MCF 10A (cell line): Measurements from ENCODE around the gene PLEKHG3. TPM values are rescaled to one million over a fixed set of nuclear protein-coding genes. Genes with fewer than 3 reads are reported as not detected.

ENCODE experiments used
- BruUV-seq: library from RNA; stranded (reverse); fragments of 400-500 nt; replicated peaks from 2 replicates; lab custom pipeline; 2021; lab: Mats Ljungman, UMichigan
- CTCF ChIA-PET: fragments of 300-600 bp; sonication (Branson Sonifier 250); formaldehyde crosslinking; extraction: SDS; loops from one replicate; lab custom pipeline; 2021; ENCODE audit warnings: antibody characterized with exemption, inconsistent platforms; lab: Yijun Ruan, JAX
- POLR2A ChIA-PET: fragments of 300-600, 350-650 bp; sonication (Branson Sonifier 250); formaldehyde crosslinking; extraction: SDS; loops from one replicate; lab custom pipeline; 2020; ENCODE audit warnings: antibody characterized with exemption, inconsistent platforms; lab: Yijun Ruan, JAX
- DNase-seq: peaks from one replicate; pipeline ENCODE4 v3.0.0-alpha.2; 2018; ENCODE audit not compliant: unreplicated experiment
- H3K27ac Mint-ChIP-seq: one replicate; pipeline ENCODE4 v1.8.0; 2022; ENCODE audit warnings: mild to moderate bottlenecking, low read depth, mixed read lengths; ENCODE audit not compliant: unreplicated experiment
- H3K27me3 Mint-ChIP-seq: one replicate; pipeline ENCODE4 v1.8.0; 2022; ENCODE audit warnings: mixed read lengths; ENCODE audit not compliant: insufficient read depth, unreplicated experiment
- H3K36me3 Mint-ChIP-seq: one replicate; pipeline ENCODE4 v1.8.0; 2022; ENCODE audit warnings: mild to moderate bottlenecking, moderate library complexity, mixed read lengths; ENCODE audit not compliant: insufficient read depth, unreplicated experiment
- H3K4me1 Mint-ChIP-seq: one replicate; pipeline ENCODE4 v1.8.0; 2022; ENCODE audit warnings: mixed read lengths; ENCODE audit not compliant: insufficient read depth, unreplicated experiment
- H3K4me3 Mint-ChIP-seq: one replicate; pipeline ENCODE4 v1.8.0; 2022; ENCODE audit warnings: mild to moderate bottlenecking, moderate library complexity, mixed read lengths; ENCODE audit not compliant: unreplicated experiment
- H3K9me3 Mint-ChIP-seq: one replicate; pipeline ENCODE4 v1.8.0; 2022; ENCODE audit warnings: mixed read lengths; ENCODE audit not compliant: unreplicated experiment
- CTCF ChIP-seq: fragments of 200-600 bp; IDR thresholded peaks from one replicate; pipeline ENCODE4 v1.8.0; 2022; ENCODE audit warnings: antibody characterized with exemption, mild to moderate bottlenecking; ENCODE audit not compliant: unreplicated experiment
- intact Hi-C: fragments of 100-400 bp; cut with micrococcal nuclease; formaldehyde crosslinking; loops from 2 replicates; pipeline ENCODE4 v1.14.1; 2022
- total RNA-seq: library from RNA; stranded (reverse); gene quantifications from 2 replicates; pipeline ENCODE4 v1.2.3, GENCODE V29; 2022

PLEKHG3 gene
- total RNA-seq, 1 experiment from 2014 or later = 72.8 TPM

GRCh38 chr14:64680714-64681065, 23.5 kb upstream of the PLEKHG3 start:
- DNase-seq = no peak
- H3K27me3 Mint-ChIP-seq = no peaks in the 10 kb centered on the region
- ChIA-PET POLR2A (interaction anchor here (0.5 to 15.0 kb wide), 22 partner anchors 9 to 234 kb away, joined by 3 to 386 read pairs (median 6); partner anchors contain the start of genes CHURC1, HSPA2, PLEKHG3 and ZBTB25), CTCF (interaction anchor here (1.0 to 2.3 kb wide), 6 partner anchors 10 to 84 kb away, joined by 3 to 9 read pairs (median 4); no protein-coding TSS in a partner anchor)
- TF ChIP-seq CTCF = no peak
- no TSS peak for BruUV-seq
- H3K9me3 Mint-ChIP-seq = no peaks in the 10 kb centered on the region
- peak overlapping the region; percentile 98 for H3K27ac Mint-ChIP-seq
- H3K36me3 Mint-ChIP-seq = peaks cover 4% of the 10 kb centered on the region
- H3K4me3 Mint-ChIP-seq = peak overlapping the region; percentile 17
- intact Hi-C loops = loop anchor here (1.0 to 5.0 kb wide), 3 partner anchors 42 to 126 kb away; no protein-coding TSS in a partner anchor
- H3K4me1 Mint-ChIP-seq = peaks cover 31% of the 10 kb centered on the region

- peak; percentile 90 for DNase-seq
- CTCF ChIA-PET = interaction anchor here (0.6 to 2.3 kb wide), 16 partner anchors 10 to 826 kb away, joined by 3 to 17 read pairs (median 4); partner anchors contain the start of genes HSPA2 and PLEKHG3
- peak overlapping the region; percentile 98 for H3K27ac Mint-ChIP-seq
- intact Hi-C loops = loop anchor here (1.0 to 5.0 kb wide), 3 partner anchors 21 to 124 kb away; no protein-coding TSS in a partner anchor
- no TSS peak for BruUV-seq
- no peaks in the 10 kb centered on the region for H3K27me3 Mint-ChIP-seq
- H3K4me3 Mint-ChIP-seq = peak overlapping the region; percentile 50
- POLR2A ChIA-PET = interaction anchor here (0.6 to 15.0 kb wide), 30 partner anchors 9 to 294 kb away, joined by 3 to 386 read pairs (median 4); partner anchors contain the start of genes HSPA2, MTHFD1, PLEKHG3 and ZBTB1
- H3K9me3 Mint-ChIP-seq = no peaks in the 10 kb centered on the region
- peaks cover 4% of the 10 kb centered on the region for H3K36me3 Mint-ChIP-seq
- TF ChIP-seq CTCF = no peak
- H3K4me1 Mint-ChIP-seq = peaks cover 26% of the 10 kb centered on the region
These were observed 22.2 kb upstream of the PLEKHG3 start for GRCh38 chr14:64681796-64682710.

GRCh38 chr14:64682843-64683242, 21.4 kb upstream of the PLEKHG3 start:
- CTCF ChIA-PET = interaction anchor here (0.5 to 2.3 kb wide), 10 partner anchors 10 to 232 kb away, joined by 3 to 17 read pairs (median 6); partner anchors contain the start of genes HSPA2 and PLEKHG3
- DNase-seq = no peak
- POLR2A ChIA-PET = interaction anchor here (0.8 to 15.0 kb wide), 22 partner anchors 9 to 295 kb away, joined by 3 to 386 read pairs (median 5); partner anchors contain the start of genes HSPA2, MTHFD1, PLEKHG3 and ZBTB1
- Mint-ChIP-seq H3K27ac (peak overlapping the region; percentile 98), H3K4me1 (peaks cover 26% of the 10 kb centered on the region), H3K27me3 (no peaks in the 10 kb centered on the region), H3K9me3 (no peaks in the 10 kb centered on the region), H3K36me3 (peaks cover 4% of the 10 kb centered on the region), H3K4me3 (no peak overlapping the region)
- no TSS peak for BruUV-seq
- intact Hi-C loops = loop anchor here (1.0 to 5.0 kb wide), 2 partner anchors 20 to 39 kb away; no protein-coding TSS in a partner anchor
- no peak for TF ChIP-seq CTCF
